WTC11 (cell line): ENCODE results near the gene SEMA4D. TPM values are rescaled to one million over a fixed set of nuclear protein-coding genes. Genes with fewer than 3 reads are reported as not detected.

Source experiments
- ATAC-seq: fragments of 200-7000 bp; cut with Tn5 transposase; 2 replicates; pipeline ENCODE4 v1.10.0; 2021; ENCODE audit warnings: mild to moderate bottlenecking, moderate library complexity
- CTCF ChIA-PET: fragments of 300-600 bp; sonication (Branson Sonifier 250); formaldehyde crosslinking; loops from one replicate; lab custom pipeline; 2021; ENCODE audit warnings: antibody characterized with exemption; lab: Charles Lee
- POLR2A ChIA-PET: fragments of 350-600 bp; sonication (Branson Sonifier 250); formaldehyde crosslinking; loops from one replicate; lab custom pipeline; 2021; ENCODE audit warnings: antibody characterized with exemption; lab: Charles Lee
- DNase-seq: peaks from one replicate; pipeline ENCODE4 v3.0.0; 2021; ENCODE audit warnings: low spot score
- H3K27ac Mint-ChIP-seq: 2 replicates; pipeline ENCODE4 v1.8.0; 2021; ENCODE audit warnings: mixed read lengths
- H3K27me3 Mint-ChIP-seq: 2 replicates; pipeline ENCODE4 v1.8.0; 2021; ENCODE audit warnings: low read depth, mild to moderate bottlenecking, moderate library complexity, mixed read lengths
- H3K36me3 Mint-ChIP-seq: 2 replicates; pipeline ENCODE4 v1.8.0; 2021; ENCODE audit warnings: mixed read lengths
- H3K4me1 Mint-ChIP-seq: 2 replicates; pipeline ENCODE4 v1.8.0; 2022; ENCODE audit warnings: mixed read lengths
- H3K4me3 Mint-ChIP-seq: 2 replicates; pipeline ENCODE4 v1.8.0; 2021; ENCODE audit warnings: mild to moderate bottlenecking, moderate library complexity, mixed read lengths
- H3K9me3 Mint-ChIP-seq: 2 replicates; pipeline ENCODE4 v1.8.0; 2021; ENCODE audit warnings: mixed read lengths
- ARID4B ChIP-seq: sonication (generic); formaldehyde crosslinking; IDR thresholded peaks from 2 replicates; pipeline ENCODE4 v1.8.0; 2023; ENCODE audit warnings: missing genetic modification reagents, mild to moderate bottlenecking, borderline replicate concordance
- ATF6 ChIP-seq: sonication (generic); formaldehyde crosslinking; IDR thresholded peaks from 2 replicates; pipeline ENCODE4 v1.8.1; 2023; ENCODE audit warnings: mild to moderate bottlenecking, missing genetic modification reagents
- CTCF ChIP-seq: fragments of 200-600 bp; IDR thresholded peaks from 2 replicates; pipeline ENCODE4 v1.8.0; 2022; ENCODE audit warnings: antibody characterized with exemption
- ELF4 ChIP-seq: sonication (generic); formaldehyde crosslinking; IDR thresholded peaks from 2 replicates; pipeline ENCODE4 v1.8.1; 2022; ENCODE audit warnings: low read depth, mild to moderate bottlenecking, moderate library complexity, missing genetic modification reagents
- EMX1 ChIP-seq: fragments of 250-450 bp; sonication (Bioruptor Pico); IDR thresholded peaks from 2 replicates; pipeline ENCODE4 v1.8.0; 2021; ENCODE audit warnings: mild to moderate bottlenecking
- FOXK1 ChIP-seq: sonication (generic); formaldehyde crosslinking; IDR thresholded peaks from 2 replicates; pipeline ENCODE4 v1.8.0; 2022; ENCODE audit warnings: mild to moderate bottlenecking, moderate library complexity, missing genetic modification reagents
- FOXP1 ChIP-seq: sonication (generic); formaldehyde crosslinking; IDR thresholded peaks from 2 replicates; pipeline ENCODE4 v1.8.0; 2022; ENCODE audit warnings: missing genetic modification reagents, mild to moderate bottlenecking, moderate library complexity, borderline replicate concordance
- KAT7 ChIP-seq: sonication (generic); formaldehyde crosslinking; IDR thresholded peaks from 2 replicates; pipeline ENCODE4 v1.8.1; 2023; ENCODE audit warnings: missing genetic modification reagents, mild to moderate bottlenecking, borderline replicate concordance
- MLX ChIP-seq: sonication (generic); formaldehyde crosslinking; IDR thresholded peaks from 2 replicates; pipeline ENCODE4 v1.8.1; 2023; ENCODE audit warnings: mild to moderate bottlenecking, missing genetic modification reagents, moderate library complexity
- NFATC4 ChIP-seq: fragments of 250-450 bp; sonication (Bioruptor Pico); IDR thresholded peaks from 2 replicates; pipeline ENCODE4 v1.9.0; 2021; ENCODE audit warnings: mild to moderate bottlenecking
- NR3C1 ChIP-seq: sonication (generic); formaldehyde crosslinking; conservative IDR thresholded peaks from 2 replicates; pipeline ENCODE4 v1.8.1; 2023; ENCODE audit warnings: low read depth, mild to moderate bottlenecking, missing genetic modification reagents
- OVOL2 ChIP-seq: fragments of 250-450 bp; sonication (Bioruptor Pico); IDR thresholded peaks from 2 replicates; pipeline ENCODE4 v1.9.0; 2021; ENCODE audit warnings: mild to moderate bottlenecking, borderline replicate concordance
- TCF7 ChIP-seq: sonication (generic); formaldehyde crosslinking; IDR thresholded peaks from 2 replicates; pipeline ENCODE4 v1.8.0; 2022; ENCODE audit warnings: mild to moderate bottlenecking, low read depth, missing genetic modification reagents, moderate library complexity
- TP53 ChIP-seq: sonication (generic); formaldehyde crosslinking; IDR thresholded peaks from 2 replicates; pipeline ENCODE4 v1.8.1; 2023; ENCODE audit warnings: mild to moderate bottlenecking, missing genetic modification reagents
- ZNF232 ChIP-seq: sonication (generic); formaldehyde crosslinking; IDR thresholded peaks from 2 replicates; pipeline ENCODE4 v1.8.0; 2022; ENCODE audit warnings: mild to moderate bottlenecking, missing genetic modification reagents
- ZNF263 ChIP-seq: sonication (generic); formaldehyde crosslinking; IDR thresholded peaks from 2 replicates; pipeline ENCODE4 v1.8.1; 2022; ENCODE audit warnings: low read depth, mild to moderate bottlenecking, moderate library complexity, missing genetic modification reagents
- ZNF416 ChIP-seq: fragments of 250-450 bp; sonication (Bioruptor Pico); IDR thresholded peaks from 2 replicates; pipeline ENCODE4 v1.9.0; 2021; ENCODE audit warnings: mild to moderate bottlenecking, inconsistent platforms
- ZNF423 ChIP-seq: fragments of 250-450 bp; sonication (Bioruptor Pico); IDR thresholded peaks from 2 replicates; pipeline ENCODE4 v2.1.2; 2022; ENCODE audit warnings: mild to moderate bottlenecking, moderate library complexity
- ZSCAN18 ChIP-seq: fragments of 250-450 bp; sonication (Bioruptor Pico); IDR thresholded peaks from 2 replicates; pipeline ENCODE4 v2.1.2; 2022; ENCODE audit warnings: mild to moderate bottlenecking, moderate library complexity
- total RNA-seq: library from RNA; stranded (reverse); gene quantifications from 3 replicates; pipeline ENCODE4 v1.2.3, GENCODE V29; 2021

Gene SEMA4D
- total RNA-seq, 1 experiment from 2014 or later, result 67.8 TPM

- no peak for TF ChIP-seq MLX (CRISPR knock-in tag)
- no peak for TF ChIP-seq OVOL2 (CRISPR knock-in tag)
- TF ChIP-seq ZNF423 (CRISPR knock-in tag), result no peak
- TF ChIP-seq CTCF, result no peak
Observed at GRCh38 chr9:89539374-89539773, 41.5 kb upstream of the SEMA4D start (continued).

GRCh38 chr9:89538871-89539270 is 41.0 kb upstream of the SEMA4D start:
- POLR2A ChIA-PET, result no interaction called here
- ATAC-seq (no peak), DNase-seq (no peak)
- no peaks in the 10 kb centered on the region for H3K27me3 Mint-ChIP-seq
- TF ChIP-seq CTCF, result no peak
- peaks cover 8% of the 10 kb centered on the region; the same call in 1 of the 2 replicates for H3K9me3 Mint-ChIP-seq
- no peaks in the 10 kb centered on the region for H3K36me3 Mint-ChIP-seq
- CTCF ChIA-PET, result interaction anchor here (2.5 to 2.6 kb wide), 2 partner anchors 10 to 110 kb away, joined by 9 to 13 read pairs; no protein-coding TSS in a partner anchor
- no peak overlapping the region for H3K27ac Mint-ChIP-seq
- H3K4me3 Mint-ChIP-seq, result no peak overlapping the region
- H3K4me1 Mint-ChIP-seq, result peaks cover 17% of the 10 kb centered on the region

- CTCF ChIA-PET, result interaction anchor here (1.1 kb wide), 1 partner anchor 12 kb away, joined by 9 read pairs; no protein-coding TSS in a partner anchor
- no peak overlapping the region for H3K27ac Mint-ChIP-seq
- H3K27me3 Mint-ChIP-seq, result no peaks in the 10 kb centered on the region
- H3K36me3 Mint-ChIP-seq, result no peaks in the 10 kb centered on the region
- TF ChIP-seq KAT7 (CRISPR knock-in tag), result no peak
- no peak for TF ChIP-seq ZNF416
- no peak for TF ChIP-seq FOXK1 (CRISPR knock-in tag)
- no peak for TF ChIP-seq TCF7 (CRISPR knock-in tag)
- TF ChIP-seq ELF4 (CRISPR knock-in tag), result no peak
- no peak for TF ChIP-seq ATF6 (CRISPR knock-in tag)
- no peak for TF ChIP-seq ARID4B (CRISPR knock-in tag)
- TF ChIP-seq NR3C1 (CRISPR knock-in tag), result no peak
- no peak for TF ChIP-seq NFATC4 (CRISPR knock-in tag)
- TF ChIP-seq ZNF232 (CRISPR knock-in tag), result no peak
- TF ChIP-seq FOXP1 (CRISPR knock-in tag), result no peak
- TF ChIP-seq ZNF263 (CRISPR knock-in tag), result no peak
- no peak for TF ChIP-seq ZSCAN18 (CRISPR knock-in tag)
- TF ChIP-seq TP53 (CRISPR knock-in tag), result no peak
- no peak for TF ChIP-seq EMX1 (CRISPR knock-in tag)
- DNase-seq (no peak), ATAC-seq (no peak)
- H3K4me3 Mint-ChIP-seq, result no peak overlapping the region
- POLR2A ChIA-PET, result no interaction called here
- peaks cover 5% of the 10 kb centered on the region for H3K4me1 Mint-ChIP-seq
- peaks cover 9% of the 10 kb centered on the region; the same call in 1 of the 2 replicates for H3K9me3 Mint-ChIP-seq
Observed at GRCh38 chr9:89537166-89537565, 39.3 kb upstream of the SEMA4D start.
